ENCODE data around the gene ZNF804B. TPM values are rescaled to one million over a fixed set of nuclear protein-coding genes. Genes with fewer than 3 reads are reported as not detected.

The ZNF804B gene
- total RNA-seq, 2 donors from 2014 or later, result not detected

GRCh38 chr7:88792361-88792760, 32.9 kb downstream of the ZNF804B start:
- no peak for ATAC-seq (ENCODE audit: insufficient number of reproducible peaks, low FRiP score, low read depth)
- H3K27ac ChIP-seq, result no peak overlapping the region
- H3K27me3 ChIP-seq (replicated peaks; ENCODE audit: insufficient read depth), result no peaks in the 10 kb centered on the region
- TF ChIP-seq, protein P1, sequence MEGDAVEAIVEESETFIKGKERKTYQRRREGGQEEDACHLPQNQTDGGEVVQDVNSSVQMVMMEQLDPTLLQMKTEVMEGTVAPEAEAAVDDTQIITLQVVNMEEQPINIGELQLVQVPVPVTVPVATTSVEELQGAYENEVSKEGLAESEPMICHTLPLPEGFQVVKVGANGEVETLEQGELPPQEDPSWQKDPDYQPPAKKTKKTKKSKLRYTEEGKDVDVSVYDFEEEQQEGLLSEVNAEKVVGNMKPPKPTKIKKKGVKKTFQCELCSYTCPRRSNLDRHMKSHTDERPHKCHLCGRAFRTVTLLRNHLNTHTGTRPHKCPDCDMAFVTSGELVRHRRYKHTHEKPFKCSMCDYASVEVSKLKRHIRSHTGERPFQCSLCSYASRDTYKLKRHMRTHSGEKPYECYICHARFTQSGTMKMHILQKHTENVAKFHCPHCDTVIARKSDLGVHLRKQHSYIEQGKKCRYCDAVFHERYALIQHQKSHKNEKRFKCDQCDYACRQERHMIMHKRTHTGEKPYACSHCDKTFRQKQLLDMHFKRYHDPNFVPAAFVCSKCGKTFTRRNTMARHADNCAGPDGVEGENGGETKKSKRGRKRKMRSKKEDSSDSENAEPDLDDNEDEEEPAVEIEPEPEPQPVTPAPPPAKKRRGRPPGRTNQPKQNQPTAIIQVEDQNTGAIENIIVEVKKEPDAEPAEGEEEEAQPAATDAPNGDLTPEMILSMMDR (IDR thresholded peaks at IDR 0.05), result no peak
- H3K4me1 ChIP-seq (ENCODE audit: control insufficient read depth in 1 of 2, low read depth in 2 of 2), result no peaks in the 10 kb centered on the region
- no peaks in the 10 kb centered on the region for H3K9me3 ChIP-seq
- no peaks in the 10 kb centered on the region for H3K36me3 ChIP-seq
- no peak overlapping the region for H3K4me3 ChIP-seq
- DNase-seq (ENCODE audit: low spot score), result no peak

GRCh38 chr7:88795553-88795952, 36.1 kb downstream of the ZNF804B start, which contains the start of gene TEX47:
TSS of gene TEX47 (minus strand) at chr7:88795737. CDS start at chr7:88794942, 795 bp downstream.
- H3K27ac ChIP-seq, result no peak within 1 kb of the TSS
- no peak within 1 kb of the TSS for H3K4me3 ChIP-seq
- TF ChIP-seq, protein P1 (IDR thresholded peaks at IDR 0.05), result no peak
- no peaks in the 10 kb centered on the region for H3K4me1 ChIP-seq (ENCODE audit: control insufficient read depth in 1 of 2, low read depth in 2 of 2)
- DNase-seq (ENCODE audit: low spot score) (no peak), ATAC-seq (ENCODE audit: insufficient number of reproducible peaks, low FRiP score, low read depth) (no peak)
- no peaks in the 10 kb centered on the region for H3K9me3 ChIP-seq
- H3K36me3 ChIP-seq, result no peaks in the 10 kb centered on the region
- no peaks in the 10 kb centered on the region for H3K27me3 ChIP-seq (replicated peaks; ENCODE audit: insufficient read depth)

DNA sequence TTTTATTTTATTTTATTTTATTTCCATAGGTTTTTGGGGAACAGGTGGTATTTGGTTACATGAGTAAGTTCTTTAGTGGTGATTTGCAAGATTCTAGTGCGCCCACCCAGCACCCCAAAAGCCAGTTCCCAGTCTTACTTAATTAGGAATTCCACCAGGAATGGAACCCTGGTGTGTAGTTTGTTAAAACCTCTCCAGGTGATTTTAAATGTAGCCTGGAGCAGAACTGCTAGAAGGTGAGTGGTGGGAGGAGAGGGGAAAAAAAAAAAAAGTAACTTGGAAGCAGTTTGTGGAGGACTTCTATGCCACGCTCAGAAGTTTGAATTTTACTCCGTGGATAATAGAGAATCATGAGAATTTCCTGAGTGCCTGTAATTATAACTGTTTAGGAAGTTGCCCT, 41.5 kb downstream of the ZNF804B start:
- Histone ChIP-seq H3K36me3 (no peaks in the 10 kb centered on the region), H3K27me3 (replicated peaks; ENCODE audit: insufficient read depth) (no peaks in the 10 kb centered on the region), H3K9me3 (no peaks in the 10 kb centered on the region), H3K4me3 (no peak overlapping the region), H3K4me1 (ENCODE audit: control insufficient read depth in 1 of 2, low read depth in 2 of 2) (no peaks in the 10 kb centered on the region), H3K27ac (no peak overlapping the region)
- DNase-seq (ENCODE audit: low spot score) (no peak), ATAC-seq (ENCODE audit: insufficient number of reproducible peaks, low FRiP score, low read depth) (no peak)
- TF ChIP-seq, protein P1 (IDR thresholded peaks at IDR 0.05), result no peak

GRCh38 chr7:88806280-88807037, 47.0 kb downstream of the ZNF804B start:
- H3K36me3 ChIP-seq, result no peaks in the 10 kb centered on the region
- H3K9me3 ChIP-seq, result no peaks in the 10 kb centered on the region
- DNase-seq (ENCODE audit: low spot score), result no peak
- no peaks in the 10 kb centered on the region for H3K4me1 ChIP-seq (ENCODE audit: control insufficient read depth in 1 of 2, low read depth in 2 of 2)
- TF ChIP-seq, protein P1 (IDR thresholded peaks at IDR 0.05), result no peak
- no peak for ATAC-seq (ENCODE audit: insufficient number of reproducible peaks, low FRiP score, low read depth)
- H3K27me3 ChIP-seq (replicated peaks; ENCODE audit: insufficient read depth), result no peaks in the 10 kb centered on the region
- H3K27ac ChIP-seq, result no peak overlapping the region
- H3K4me3 ChIP-seq, result no peak overlapping the region

- Histone ChIP-seq H3K9me3 (no peaks in the 10 kb centered on the region), H3K36me3 (no peaks in the 10 kb centered on the region), H3K27ac (no peak overlapping the region), H3K4me1 (ENCODE audit: control insufficient read depth in 1 of 2, low read depth in 2 of 2) (no peaks in the 10 kb centered on the region), H3K27me3 (replicated peaks; ENCODE audit: insufficient read depth) (no peaks in the 10 kb centered on the region), H3K4me3 (no peak overlapping the region)
- ATAC-seq (ENCODE audit: insufficient number of reproducible peaks, low FRiP score, low read depth) (no peak), DNase-seq (ENCODE audit: low spot score) (no peak)
- TF ChIP-seq, protein P1 (IDR thresholded peaks at IDR 0.05), result no peak
Observed at GRCh38 chr7:88818552-88818951, 59.1 kb downstream of the ZNF804B start.

Data from thoracic aorta (tissue), 2 donors.